Gastroesophageal sphincter (tissue), 4 donors: ENCODE measurements around the gene LCE3D. TPM values are rescaled to one million over a fixed set of nuclear protein-coding genes. Genes with fewer than 3 reads are reported as not detected.

Source experiments
- ATAC-seq: fragments of 150-250 bp; one replicate; pipeline ENCODE4 v1.9.1; 2016; ENCODE audit warnings: mild to moderate bottlenecking, moderate library complexity
- H3K27ac ChIP-seq, 4 donors: fragments of 200-600 bp; sonication (generic) in 3 of 4; 1 replicate in 3 of 4; 2 replicates in 1 of 4; pipeline ENCODE4 v1.5.1; 2016 to 2019
- H3K27me3 ChIP-seq: fragments of 200-600 bp; sonication (generic); one replicate; pipeline ENCODE4 v1.5.1; 2019
- H3K36me3 ChIP-seq, 2 donors: fragments of 200-600 bp; sonication (generic); one replicate each; pipeline ENCODE4 v1.5.1; 2019; ENCODE audit warnings: control low read depth in 1 of 2
- H3K4me1 ChIP-seq, 3 donors: fragments of 200-600 bp; sonication (generic); 1 replicate in 2 of 3; 2 replicates in 1 of 3; pipeline ENCODE4 v1.5.1; 2016 to 2019; ENCODE audit warnings: control low read depth in 2 of 3
- H3K4me3 ChIP-seq, 2 donors: fragments of 200-600 bp; sonication (generic); one replicate each; pipeline ENCODE4 v1.5.1; 2019; ENCODE audit warnings: mild to moderate bottlenecking in 1 of 2, moderate library complexity in 1 of 2
- H3K9me3 ChIP-seq, 3 donors: fragments of 200-600 bp; sonication (generic); one replicate each; pipeline ENCODE4 v1.5.1; 2017 to 2019; ENCODE audit warnings: control low read depth in 2 of 3
- EP300 ChIP-seq: sonication (generic); formaldehyde crosslinking; IDR thresholded peaks from one replicate; pipeline ENCODE4 v1.6.1; 2017; ENCODE audit warnings: antibody characterized with exemption, mild to moderate bottlenecking
- POLR2A ChIP-seq, 2 donors: fragments of 450-650 bp; IDR thresholded peaks; one replicate each; pipeline ENCODE4 v1.6.1; 2017; ENCODE audit warnings: antibody characterized with exemption in 2 of 2, mild to moderate bottlenecking in 2 of 2, moderate library complexity in 1 of 2
- POLR2AphosphoS5 ChIP-seq: sonication (generic); formaldehyde crosslinking; IDR thresholded peaks from one replicate; pipeline ENCODE4 v1.6.1; 2017; ENCODE audit warnings: antibody characterized with exemption
- WGBS, 2 donors: methylation state at CpG; one replicate each; pipeline ENCODE4 v1.1.5; 2018; ENCODE audit warnings: low coverage in 1 of 2; 5-methylcytosine and 5-hydroxymethylcytosine counted together
- total RNA-seq, 4 donors: library from RNA; depleted of rRNA; stranded (reverse); fragments of >200 nt; gene quantifications; one replicate each; pipeline ENCODE4 v1.1.0, GENCODE V29; 2016
- TF ChIP-seq, protein P1 (sequence below), 4 experiments: fragments of 200-600 bp in 2 of 4; fragments of 450-650 bp in 2 of 4; sonication (generic) in 1 of 4; IDR thresholded peaks; one replicate each; pipeline ENCODE4 v1.5.1; 2017 to 2019; ENCODE audit warnings: antibody characterized with exemption in 4 of 4, mild to moderate bottlenecking in 2 of 4, moderate library complexity in 2 of 4

Gene LCE3D, protein sequence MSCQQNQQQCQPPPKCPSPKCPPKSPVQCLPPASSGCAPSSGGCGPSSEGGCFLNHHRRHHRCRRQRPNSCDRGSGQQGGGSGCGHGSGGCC
- total RNA-seq: 1 to 10 TPM in 1 of 4 donors, not detected in 3; 1.4 TPM

DNA sequence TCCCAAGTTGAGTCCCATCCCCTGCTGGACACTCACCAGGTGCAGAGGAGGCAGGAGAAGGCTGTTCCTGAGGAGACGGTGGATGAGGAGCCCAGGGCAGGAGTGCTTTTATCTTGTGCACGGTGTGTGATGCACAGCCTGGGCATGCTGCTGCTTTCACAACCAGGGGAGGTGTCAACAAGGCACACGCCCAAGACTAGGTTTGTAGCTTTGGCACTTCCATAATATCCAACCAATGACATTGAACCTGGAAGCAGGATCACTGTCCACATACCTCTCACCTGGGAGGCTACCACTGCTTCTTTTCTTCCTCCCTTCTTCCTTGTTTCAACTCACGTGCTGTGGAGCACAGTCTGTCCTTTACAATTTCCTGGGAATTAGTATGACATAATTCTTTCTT lies at the start of gene LCE3D:
Gene LCE3D (minus strand): TSS at position 84 of the 400 bp plus-strand sequence. CDS start 580 bp downstream, outside the sequence.
- Histone ChIP-seq H3K4me1 (no peaks in the 10 kb centered on the region), H3K4me3 (no peak within 1 kb of the TSS), H3K9me3 (no peaks in the 10 kb centered on the region), H3K36me3 (no peaks in the 10 kb centered on the region), H3K27ac (no peak within 1 kb of the TSS), H3K27me3 (peaks cover 6% of the 10 kb centered on the region)
- TF ChIP-seq EP300 (no peak), POLR2AphosphoS5 (no peak), POLR2A (IDR thresholded peaks at IDR 0.05) (no peak)
- TF ChIP-seq, protein P1, sequence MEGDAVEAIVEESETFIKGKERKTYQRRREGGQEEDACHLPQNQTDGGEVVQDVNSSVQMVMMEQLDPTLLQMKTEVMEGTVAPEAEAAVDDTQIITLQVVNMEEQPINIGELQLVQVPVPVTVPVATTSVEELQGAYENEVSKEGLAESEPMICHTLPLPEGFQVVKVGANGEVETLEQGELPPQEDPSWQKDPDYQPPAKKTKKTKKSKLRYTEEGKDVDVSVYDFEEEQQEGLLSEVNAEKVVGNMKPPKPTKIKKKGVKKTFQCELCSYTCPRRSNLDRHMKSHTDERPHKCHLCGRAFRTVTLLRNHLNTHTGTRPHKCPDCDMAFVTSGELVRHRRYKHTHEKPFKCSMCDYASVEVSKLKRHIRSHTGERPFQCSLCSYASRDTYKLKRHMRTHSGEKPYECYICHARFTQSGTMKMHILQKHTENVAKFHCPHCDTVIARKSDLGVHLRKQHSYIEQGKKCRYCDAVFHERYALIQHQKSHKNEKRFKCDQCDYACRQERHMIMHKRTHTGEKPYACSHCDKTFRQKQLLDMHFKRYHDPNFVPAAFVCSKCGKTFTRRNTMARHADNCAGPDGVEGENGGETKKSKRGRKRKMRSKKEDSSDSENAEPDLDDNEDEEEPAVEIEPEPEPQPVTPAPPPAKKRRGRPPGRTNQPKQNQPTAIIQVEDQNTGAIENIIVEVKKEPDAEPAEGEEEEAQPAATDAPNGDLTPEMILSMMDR (IDR thresholded peaks at IDR 0.05): no peak
- 82% methylated on average over 2 of the region's 4 CpGs; no CpG with 5 or more reads in 1 of the 2 donors for WGBS, 2 donors
- ATAC-seq: no peak

DNA sequence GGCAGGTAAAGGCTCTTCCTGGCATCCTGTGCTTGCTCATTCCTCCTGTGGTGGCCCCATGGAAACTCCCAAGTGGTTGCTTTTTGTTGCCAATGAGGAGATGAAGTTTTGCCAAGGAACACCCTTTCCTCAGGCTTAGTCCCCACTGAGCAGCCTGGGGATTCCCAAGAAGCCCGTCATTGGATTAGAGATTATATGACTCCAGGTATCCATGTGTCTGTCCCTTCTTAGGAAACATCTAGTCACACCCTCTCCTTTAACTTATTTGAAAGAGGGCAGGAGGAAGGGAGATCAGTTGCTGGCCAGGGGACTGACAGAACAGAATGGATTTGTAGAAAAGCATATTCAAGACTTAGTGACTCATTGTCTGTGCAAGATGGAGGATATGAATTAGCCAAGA lies 46.4 kb upstream of the LCE3D start:
- TF ChIP-seq POLR2AphosphoS5 (no peak), POLR2A (IDR thresholded peaks at IDR 0.05) (no peak), EP300 (no peak)
- TF ChIP-seq, protein P1 (IDR thresholded peaks at IDR 0.05): no peak
- no CpG with 5 or more reads among the region's 1 CpG for WGBS, 2 donors

DNA sequence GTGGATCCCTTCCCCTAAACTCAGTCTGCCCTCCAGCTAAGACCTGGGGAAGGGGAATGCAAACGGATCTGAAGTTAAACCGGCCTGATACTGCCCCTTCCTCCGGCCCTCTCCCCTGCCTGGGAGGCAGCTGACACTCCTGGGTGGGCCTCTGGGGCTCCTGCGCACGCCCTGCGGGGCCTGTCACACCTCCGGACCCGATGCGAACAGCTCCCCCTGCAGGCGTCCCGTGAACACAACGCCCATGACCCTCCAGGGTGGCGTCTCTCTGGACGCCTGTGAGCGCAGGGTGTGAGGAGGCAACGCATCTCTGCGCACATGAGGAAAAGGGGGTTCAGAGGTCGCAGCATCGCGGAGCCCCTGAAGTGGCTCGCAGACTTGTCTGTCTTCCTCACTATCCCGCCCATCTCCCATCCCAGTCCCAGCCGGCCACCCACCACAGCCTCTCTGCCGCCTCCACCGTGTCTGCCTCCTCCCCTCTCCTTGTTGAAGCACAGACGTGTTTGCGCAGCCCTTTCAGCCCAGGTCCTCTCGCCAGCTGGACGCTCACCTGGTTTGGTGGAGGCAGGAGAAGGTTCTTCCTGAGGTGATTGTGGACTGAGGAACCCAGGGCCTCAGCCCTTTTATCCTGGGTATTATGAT lies 43.0 kb upstream of the LCE3D start:
- peaks cover 0 to 17% (median 0%) of the 10 kb centered on the region in 3 donors for H3K9me3 ChIP-seq
- H3K27ac ChIP-seq: no peak overlapping the region
- no peaks in the 10 kb centered on the region for H3K4me1 ChIP-seq
- TF ChIP-seq POLR2AphosphoS5 (no peak), POLR2A (IDR thresholded peaks at IDR 0.05) (no peak), EP300 (no peak)
- TF ChIP-seq, protein P1 (IDR thresholded peaks at IDR 0.05): no peak
- ATAC-seq: no peak
- WGBS, 2 donors: 48 to 50% methylated on average over 7 to 9 of the region's 29 CpGs
- no peaks in the 10 kb centered on the region for H3K36me3 ChIP-seq
- peaks cover 19% of the 10 kb centered on the region for H3K27me3 ChIP-seq
- no peak overlapping the region for H3K4me3 ChIP-seq

More for the DNA sequence above, 46.4 kb upstream of the LCE3D start:
- Histone ChIP-seq H3K4me1 (no peaks in the 10 kb centered on the region), H3K4me3 (no peak overlapping the region), H3K27ac (no peak overlapping the region), H3K36me3 (no peaks in the 10 kb centered on the region), H3K9me3 (peaks cover 0 to 26% (median 0%) of the 10 kb centered on the region in 3 donors), H3K27me3 (peaks cover 19% of the 10 kb centered on the region)
- ATAC-seq: no peak

DNA sequence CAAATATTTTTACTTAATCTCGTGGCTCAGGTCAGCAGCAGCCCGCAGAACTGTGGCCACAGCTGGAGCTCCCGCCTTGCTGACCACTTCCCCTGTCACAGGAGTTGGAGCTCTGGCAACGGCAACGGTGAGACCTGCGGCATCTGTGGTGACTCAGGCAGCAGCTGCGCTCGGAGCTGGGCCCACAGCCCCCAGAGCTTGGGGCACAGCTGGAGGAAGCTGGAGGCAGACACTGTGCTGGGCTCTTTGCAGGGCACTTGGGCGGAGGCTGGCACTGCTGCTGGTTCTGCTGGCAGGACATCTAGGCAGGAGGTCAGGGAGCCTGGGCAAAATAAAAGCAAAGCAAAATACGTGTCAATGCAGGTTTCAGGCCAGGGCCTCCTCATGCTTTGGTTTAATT lies 42.5 kb upstream of the LCE3D start, which contains the start of gene LCE3A:
Gene LCE3A (minus strand): TSS at position 301 of the 400 bp plus-strand sequence. CDS start 0 bp downstream, at position 301.
- H3K36me3 ChIP-seq: no peaks in the 10 kb centered on the region
- peaks cover 19% of the 10 kb centered on the region for H3K27me3 ChIP-seq
- H3K4me3 ChIP-seq: no peak within 1 kb of the TSS
- no peak for ATAC-seq
- H3K27ac ChIP-seq: no peak within 1 kb of the TSS
- 55 to 63% methylated on average over 2 to 3 of the region's 10 CpGs for WGBS, 2 donors
- TF ChIP-seq POLR2AphosphoS5: no peak
- TF ChIP-seq EP300: no peak
- no peak for TF ChIP-seq POLR2A (IDR thresholded peaks at IDR 0.05)
- TF ChIP-seq, protein P1 (IDR thresholded peaks at IDR 0.05): no peak
- peaks cover 0 to 22% (median 0%) of the 10 kb centered on the region in 3 donors for H3K9me3 ChIP-seq
- no peaks in the 10 kb centered on the region for H3K4me1 ChIP-seq

DNA sequence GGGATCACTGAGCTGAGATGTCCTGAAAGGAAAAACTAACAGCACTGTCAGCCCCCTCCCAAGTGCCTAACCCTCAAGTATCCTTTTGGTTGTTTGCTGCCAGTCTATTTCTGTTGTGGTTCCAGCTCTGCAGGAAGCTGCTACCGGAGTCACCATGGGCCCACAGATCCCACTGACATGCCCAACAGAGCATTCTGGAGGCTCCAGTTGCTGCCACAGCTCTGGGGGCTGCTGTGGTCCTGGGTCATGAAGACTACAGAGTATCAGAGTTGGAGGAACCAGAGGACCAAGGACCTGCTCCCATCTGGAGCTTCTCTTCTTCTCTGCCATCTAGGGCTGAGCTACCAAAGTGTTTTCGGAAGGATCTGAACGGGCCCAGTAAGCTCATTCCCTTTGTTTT lies 41.7 kb upstream of the LCE3D start:
- Histone ChIP-seq H3K4me1 (no peaks in the 10 kb centered on the region), H3K36me3 (no peaks in the 10 kb centered on the region), H3K4me3 (no peak overlapping the region), H3K9me3 (peaks cover 0 to 29% (median 0%) of the 10 kb centered on the region in 3 donors), H3K27me3 (peaks cover 19% of the 10 kb centered on the region), H3K27ac (no peak overlapping the region)
- no peak for ATAC-seq
- TF ChIP-seq, protein P1 (IDR thresholded peaks at IDR 0.05): no peak
- TF ChIP-seq POLR2AphosphoS5 (no peak), EP300 (no peak), POLR2A (IDR thresholded peaks at IDR 0.05) (no peak)
- 84% methylated on average over 3 of the region's 3 CpGs; no CpG with 5 or more reads in 1 of the 2 donors for WGBS, 2 donors
